Lung (tissue), 12 donors: ENCODE results near the gene LCN12. TPM values are rescaled to one million over a fixed set of nuclear protein-coding genes. Genes with fewer than 3 reads are reported as not detected.

Experiments
- ATAC-seq: fragments of 200-7000 bp; cut with Tn5 transposase; one replicate; pipeline ENCODE4 v1.9.1; 2020; ENCODE audit warnings: moderate number of reproducible peaks; ENCODE audit not compliant: insufficient read depth, low FRiP score
- DNase-seq, 3 donors: peaks; one replicate each; pipeline ENCODE4 v3.0.0-alpha.2; 2013 to 2017
- H3K27ac ChIP-seq, 2 donors: one replicate each; pipeline ENCODE4 v1.5.1; 2013; ENCODE audit warnings: mild to moderate bottlenecking in 2 of 2, moderate library complexity in 2 of 2, control low read depth in 1 of 2, inconsistent platforms in 1 of 2, low read depth in 1 of 2, low read length in 1 of 2
- H3K27me3 ChIP-seq, 3 donors: one replicate each; pipeline ENCODE4 v1.5.1; 2013; ENCODE audit warnings: low read length in 2 of 3; ENCODE audit not compliant: control insufficient read depth in 3 of 3, insufficient read depth in 3 of 3
- H3K36me3 ChIP-seq, 4 donors: one replicate each; pipeline ENCODE4 v1.5.1; 2013; ENCODE audit warnings: low read length in 4 of 4, mild to moderate bottlenecking in 1 of 4, moderate library complexity in 1 of 4; ENCODE audit not compliant: control insufficient read depth in 4 of 4, insufficient read depth in 4 of 4
- H3K4me1 ChIP-seq, 5 donors: one replicate each; pipeline ENCODE4 v1.5.1; 2013; ENCODE audit warnings: low read length in 5 of 5, mild to moderate bottlenecking in 2 of 5, moderate library complexity in 1 of 5; ENCODE audit not compliant: control insufficient read depth in 5 of 5, insufficient read depth in 5 of 5
- H3K4me3 ChIP-seq: one replicate; pipeline ENCODE4 v1.5.1; 2013; ENCODE audit warnings: mild to moderate bottlenecking, control low read depth, moderate library complexity
- H3K9ac ChIP-seq, 2 donors: one replicate each; pipeline ENCODE4 v1.5.1; 2013; ENCODE audit warnings: low read length in 2 of 2, control low read depth in 1 of 2; ENCODE audit not compliant: insufficient read depth in 1 of 2
- H3K9me3 ChIP-seq, 4 donors: one replicate each; pipeline ENCODE4 v1.5.1; 2013; ENCODE audit warnings: low read length in 3 of 4, mild to moderate bottlenecking in 1 of 4, moderate library complexity in 1 of 4; ENCODE audit not compliant: control insufficient read depth in 4 of 4, insufficient read depth in 3 of 4
- WGBS, 2 donors: extraction: QIAGEN DNeasy Blood & Tissue Kit; methylation state at CpG; one replicate each; pipeline ENCODE4 v1.1.7; 2013; 5-methylcytosine and 5-hydroxymethylcytosine counted together
- polyA plus RNA-seq, 2 donors: library from polyadenylated mRNA; stranded (reverse); fragments of 200-250 nt; gene quantifications; one replicate each; pipeline ENCODE4 v1.2.1, GENCODE V29; 2013
- total RNA-seq, 2 donors: library from RNA; depleted of rRNA in 1 of 2; stranded (reverse); fragments of >200 nt in 1 of 2; gene quantifications; one replicate each; pipeline ENCODE4 v1.2.1, GENCODE V29; 2014 to 2021
- TF ChIP-seq, protein P1 (sequence below): IDR thresholded peaks from 2 replicates; pipeline ENCODE4 v1.5.1; 2012; ENCODE audit warnings: mild to moderate bottlenecking; ENCODE audit errors: control extremely low read depth, extremely low read depth
- donor health status: control.
- donor health status: control.
- donor health status: Bipolar disorder and iron deficiency.
- donor health status: healthy.
- donor health status: DM: yes; HTN: yes; CAD: no.

Gene LCN12
- total and polyA plus RNA-seq, 4 donors: 0.35 to 6.3 (median 3.2) TPM

GRCh38 chr9:136947028-136947891, 4.8 kb upstream of the LCN12 start:
- Histone ChIP-seq H3K36me3 (peaks cover 0 to 12% (median 2%) of the 10 kb centered on the region in 4 donors), H3K4me1 (peaks cover 0 to 22% (median 18%) of the 10 kb centered on the region in 5 donors), H3K9ac (no peak overlapping the region), H3K9me3 (no peaks in the 10 kb centered on the region), H3K27ac (no peak overlapping the region), H3K27me3 (no peaks in the 10 kb centered on the region), H3K4me3 (no peak overlapping the region)
- TF ChIP-seq, protein P1, sequence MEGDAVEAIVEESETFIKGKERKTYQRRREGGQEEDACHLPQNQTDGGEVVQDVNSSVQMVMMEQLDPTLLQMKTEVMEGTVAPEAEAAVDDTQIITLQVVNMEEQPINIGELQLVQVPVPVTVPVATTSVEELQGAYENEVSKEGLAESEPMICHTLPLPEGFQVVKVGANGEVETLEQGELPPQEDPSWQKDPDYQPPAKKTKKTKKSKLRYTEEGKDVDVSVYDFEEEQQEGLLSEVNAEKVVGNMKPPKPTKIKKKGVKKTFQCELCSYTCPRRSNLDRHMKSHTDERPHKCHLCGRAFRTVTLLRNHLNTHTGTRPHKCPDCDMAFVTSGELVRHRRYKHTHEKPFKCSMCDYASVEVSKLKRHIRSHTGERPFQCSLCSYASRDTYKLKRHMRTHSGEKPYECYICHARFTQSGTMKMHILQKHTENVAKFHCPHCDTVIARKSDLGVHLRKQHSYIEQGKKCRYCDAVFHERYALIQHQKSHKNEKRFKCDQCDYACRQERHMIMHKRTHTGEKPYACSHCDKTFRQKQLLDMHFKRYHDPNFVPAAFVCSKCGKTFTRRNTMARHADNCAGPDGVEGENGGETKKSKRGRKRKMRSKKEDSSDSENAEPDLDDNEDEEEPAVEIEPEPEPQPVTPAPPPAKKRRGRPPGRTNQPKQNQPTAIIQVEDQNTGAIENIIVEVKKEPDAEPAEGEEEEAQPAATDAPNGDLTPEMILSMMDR: no peak
- 55 to 76% methylated on average over 26 of the region's 26 CpGs for WGBS, 2 donors
- no peak for DNase-seq
- no peak for ATAC-seq

GRCh38 chr9:136947955-136948510, 4.0 kb upstream of the LCN12 start:
- peaks cover 0 to 4% (median 0%) of the 10 kb centered on the region in 4 donors for H3K36me3 ChIP-seq
- TF ChIP-seq, protein P1: peak; percentile 24
- H3K9ac ChIP-seq: no peak overlapping the region
- H3K27ac ChIP-seq: no peak overlapping the region
- 33 to 43% methylated on average over 15 of the region's 15 CpGs for WGBS, 2 donors
- no peak for ATAC-seq
- H3K4me1 ChIP-seq: peaks cover 0 to 22% (median 15%) of the 10 kb centered on the region in 5 donors
- H3K4me3 ChIP-seq: no peak overlapping the region
- peak; percentile 34 to 43 (median 38) for DNase-seq
- H3K9me3 ChIP-seq: no peaks in the 10 kb centered on the region
- H3K27me3 ChIP-seq: no peaks in the 10 kb centered on the region

DNA sequence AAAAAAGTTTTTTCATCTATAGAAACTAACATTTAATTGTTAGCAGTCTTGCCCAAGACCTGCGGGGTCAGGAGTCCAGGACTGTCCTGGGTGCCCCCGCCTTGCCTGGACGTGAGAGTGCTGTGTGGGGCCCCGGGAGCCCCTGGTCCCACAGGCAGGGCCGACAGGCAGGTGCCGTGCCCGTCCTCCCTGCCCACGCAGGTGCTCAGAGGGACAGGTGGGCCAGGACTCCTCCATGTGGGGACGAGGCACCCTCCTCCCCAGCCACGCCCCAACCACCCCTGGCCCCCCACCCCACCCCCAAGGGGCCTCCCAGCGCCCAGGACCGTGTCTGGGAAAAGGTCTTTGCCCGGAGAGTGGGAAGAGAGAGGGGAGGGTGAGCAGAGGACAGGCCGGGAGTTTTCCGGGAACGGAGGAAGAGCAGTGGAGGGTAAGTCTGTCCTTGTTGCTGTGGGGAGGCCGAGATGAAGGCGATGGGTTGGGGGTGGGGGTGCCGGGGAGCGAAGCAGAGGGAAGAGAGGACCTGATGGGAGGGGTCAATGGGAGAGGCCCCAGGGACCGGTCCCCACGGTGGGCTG, 2.7 kb upstream of the LCN12 start:
- TF ChIP-seq, protein P1: no peak
- peak overlapping the region; percentile 88 to 90 for H3K27ac ChIP-seq
- no peaks in the 10 kb centered on the region for H3K9me3 ChIP-seq
- no peak for ATAC-seq
- no peaks in the 10 kb centered on the region for H3K27me3 ChIP-seq
- 14 to 16% methylated on average over 19 to 22 of the region's 22 CpGs for WGBS, 2 donors
- H3K36me3 ChIP-seq: no peaks in the 10 kb centered on the region
- H3K4me3 ChIP-seq: peak overlapping the region; percentile 64
- H3K9ac ChIP-seq: no peak overlapping the region
- peaks cover 0 to 17% (median 8%) of the 10 kb centered on the region in 5 donors for H3K4me1 ChIP-seq
- DNase-seq: no peak
